RWPE2 (cell line): Measurements from ENCODE around the gene CPEB2.

Experiments used
- ATAC-seq: fragments of 200-7000 bp; cut with Tn5 transposase; 3 replicates; pipeline ENCODE4 v1.9.1; 2021; ENCODE audit warnings: low read depth
- DNase-seq: peaks from one replicate; pipeline ENCODE4 v3.0.0-alpha.2; 2020; ENCODE audit warnings: low spot score
- H3K27ac ChIP-seq: fragments of 450-650 bp; 2 replicates; pipeline ENCODE4 v1.5.1; 2017; ENCODE audit warnings: mild to moderate bottlenecking; ENCODE audit not compliant: poor library complexity, severe bottlenecking
- H3K27me3 ChIP-seq: fragments of 250-450 bp; sonication (Bioruptor Pico); 2 replicates; pipeline ENCODE4 v1.5.1; 2021; ENCODE audit warnings: mild to moderate bottlenecking, moderate library complexity; ENCODE audit not compliant: insufficient read depth, poor library complexity, severe bottlenecking
- H3K36me3 ChIP-seq: fragments of 250-450 bp; sonication (Bioruptor Pico); 2 replicates; pipeline ENCODE4 v1.5.1; 2020; ENCODE audit warnings: low read depth, mild to moderate bottlenecking, moderate library complexity
- H3K4me1 ChIP-seq: fragments of 250-450 bp; sonication (Bioruptor Pico); 2 replicates; pipeline ENCODE4 v1.5.1; 2021; ENCODE audit warnings: mild to moderate bottlenecking, moderate library complexity; ENCODE audit not compliant: insufficient read depth, poor library complexity, severe bottlenecking
- H3K4me3 ChIP-seq: fragments of 250-450 bp; sonication (Bioruptor Pico); 2 replicates; pipeline ENCODE4 v1.5.1; 2021; ENCODE audit warnings: mild to moderate bottlenecking, moderate library complexity; ENCODE audit not compliant: severe bottlenecking
- H3K9me3 ChIP-seq: fragments of 250-450 bp; sonication (Bioruptor Pico); 2 replicates; pipeline ENCODE4 v1.5.1; 2021; ENCODE audit warnings: mild to moderate bottlenecking, moderate library complexity; ENCODE audit not compliant: severe bottlenecking
- CTCF ChIP-seq: fragments of 450-650 bp; IDR thresholded peaks from one replicate; pipeline ENCODE4 v1.5.1; 2017; ENCODE audit warnings: mild to moderate bottlenecking, moderate library complexity; ENCODE audit not compliant: poor library complexity, severe bottlenecking

Gene CPEB2

GRCh38 chr4:15106399-15106798 lies 104.1 kb downstream of the CPEB2 start:
- no peak for ATAC-seq
- no peak for TF ChIP-seq CTCF
- Histone ChIP-seq H3K4me1 (no peaks in the 10 kb centered on the region), H3K9me3 (no peaks in the 10 kb centered on the region), H3K4me3 (no peak overlapping the region), H3K27ac (no peak overlapping the region), H3K27me3 (no peaks in the 10 kb centered on the region), H3K36me3 (no peaks in the 10 kb centered on the region)
- DNase-seq = no peak

GRCh38 chr4:15109600-15109999 lies 107.3 kb downstream of the CPEB2 start:
- no peak for ATAC-seq
- Histone ChIP-seq H3K4me1 (no peaks in the 10 kb centered on the region), H3K27me3 (no peaks in the 10 kb centered on the region), H3K9me3 (no peaks in the 10 kb centered on the region), H3K27ac (no peak overlapping the region), H3K4me3 (no peak overlapping the region), H3K36me3 (no peaks in the 10 kb centered on the region)
- no peak for DNase-seq
- no peak for TF ChIP-seq CTCF

GRCh38 chr4:15110120-15110571 lies 107.9 kb downstream of the CPEB2 start:
- no peak for ATAC-seq
- Histone ChIP-seq H3K36me3 (no peaks in the 10 kb centered on the region), H3K4me3 (no peak overlapping the region), H3K27ac (no peak overlapping the region), H3K9me3 (no peaks in the 10 kb centered on the region), H3K27me3 (no peaks in the 10 kb centered on the region), H3K4me1 (no peaks in the 10 kb centered on the region)
- TF ChIP-seq CTCF = no peak
- DNase-seq = no peak

- Histone ChIP-seq H3K36me3 (no peaks in the 10 kb centered on the region), H3K27ac (no peak overlapping the region), H3K9me3 (no peaks in the 10 kb centered on the region), H3K4me1 (no peaks in the 10 kb centered on the region), H3K4me3 (no peak overlapping the region), H3K27me3 (no peaks in the 10 kb centered on the region)
- DNase-seq (no peak), ATAC-seq (no peak)
- no peak for TF ChIP-seq CTCF
Observed at GRCh38 chr4:15116509-15117079, 114.3 kb downstream of the CPEB2 start.

- H3K27me3 ChIP-seq = no peaks in the 10 kb centered on the region
- H3K9me3 ChIP-seq = no peaks in the 10 kb centered on the region
- no peak for TF ChIP-seq CTCF
- H3K36me3 ChIP-seq = no peaks in the 10 kb centered on the region
- no peak for ATAC-seq
- DNase-seq = no peak
- no peaks in the 10 kb centered on the region for H3K4me1 ChIP-seq
- no peak overlapping the region for H3K4me3 ChIP-seq
- H3K27ac ChIP-seq = no peak overlapping the region
Observed at GRCh38 chr4:15117270-15117946, 115.1 kb downstream of the CPEB2 start.
